Body of pancreas (tissue), 4 donors: Measurements from ENCODE around the gene OXCT1.

Experiments
- CTCF ChIP-seq, 7 experiments: fragments of 450-650 bp in 4 of 7; fragments of 200-600 bp in 3 of 7; sonication (generic) in 3 of 7; IDR thresholded peaks; one replicate each; pipeline ENCODE4 v1.5.1; 2016 to 2019; ENCODE audit warnings: antibody characterized with exemption in 7 of 7
- POLR2A ChIP-seq, 3 donors: fragments of 450-650 bp; IDR thresholded peaks; one replicate each; pipeline ENCODE4 v1.6.1; 2016; ENCODE audit warnings: antibody characterized with exemption in 3 of 3, mild to moderate bottlenecking in 2 of 3

- TF ChIP-seq CTCF (IDR thresholded peaks at IDR 0.05) (no peak), POLR2A (IDR thresholded peaks at IDR 0.05) (no peak)
Observed at GRCh38 chr5:41785061-41785460, 85.2 kb downstream of the OXCT1 start.
